Keratinocyte (primary cell): ENCODE measurements around the gene OPN5. TPM values are rescaled to one million over a fixed set of nuclear protein-coding genes. Genes with fewer than 3 reads are reported as not detected.

Source experiments
- DNase-seq: peaks from one replicate; pipeline ENCODE4 v3.0.0-alpha.2; 2011; ENCODE audit warnings: low read depth, missing footprints, low spot score
- FAIRE-seq: peaks from 2 replicates; lab custom pipeline; 2011; peaks lifted over from hg19 to GRCh38; lab: Jason Lieb, UNC
- H2AFZ ChIP-seq: 2 replicates; pipeline ENCODE4 v1.6.0; 2012; ENCODE audit warnings: low read length, control low read depth, inconsistent platforms; ENCODE audit not compliant: control insufficient read depth
- H3K27ac ChIP-seq: 2 replicates; pipeline ENCODE4 v1.5.1; 2011; ENCODE audit warnings: low read length; ENCODE audit not compliant: control insufficient read depth, insufficient read depth
- H3K27me3 ChIP-seq: 3 replicates; pipeline ENCODE4 v1.6.0; 2011; ENCODE audit warnings: low read length; ENCODE audit not compliant: control insufficient read depth, insufficient read depth; ENCODE audit errors: extremely low read depth
- H3K36me3 ChIP-seq, 2 experiments: 2 replicates in 1 of 2; 3 replicates in 1 of 2; pipeline ENCODE4 v1.5.1; 2011; ENCODE audit warnings: low read length in 2 of 2, mild to moderate bottlenecking in 1 of 2; ENCODE audit not compliant: control insufficient read depth in 2 of 2, insufficient read depth in 2 of 2; ENCODE audit errors: extremely low read depth in 1 of 2
- H3K4me1 ChIP-seq: 3 replicates; pipeline ENCODE4 v1.5.1; 2011; ENCODE audit warnings: low read length; ENCODE audit not compliant: control insufficient read depth, insufficient read depth; ENCODE audit errors: extremely low read depth
- H3K4me2 ChIP-seq: 3 replicates; pipeline ENCODE4 v1.6.0; 2011; ENCODE audit warnings: low read depth, low read length; ENCODE audit not compliant: control insufficient read depth, insufficient read depth; ENCODE audit errors: extremely low read depth
- H3K4me3 ChIP-seq, 3 experiments: fragments of 200-600 bp in 1 of 3; sonication (generic) in 1 of 3; 2 replicates in 2 of 3; 3 replicates in 1 of 3; pipeline ENCODE4 v1.5.1; 2011 to 2016; ENCODE audit warnings: low read length in 3 of 3, mild to moderate bottlenecking in 3 of 3, control low read depth in 2 of 3, inconsistent platforms in 1 of 3, low read depth in 1 of 3, mixed read lengths in 1 of 3, mixed run types in 1 of 3, moderate library complexity in 1 of 3; ENCODE audit not compliant: control insufficient read depth in 2 of 3, insufficient read depth in 2 of 3; ENCODE audit errors: extremely low read depth in 1 of 3
- H3K79me2 ChIP-seq: 2 replicates; pipeline ENCODE4 v1.6.0; 2012; ENCODE audit warnings: low read length; ENCODE audit not compliant: control insufficient read depth, insufficient read depth
- H3K9ac ChIP-seq: 3 replicates; pipeline ENCODE4 v1.6.0; 2011; ENCODE audit warnings: low read length; ENCODE audit not compliant: control insufficient read depth, insufficient read depth; ENCODE audit errors: extremely low read depth
- H3K9me1 ChIP-seq: 3 replicates; pipeline ENCODE4 v1.6.0; 2011; ENCODE audit warnings: low read length; ENCODE audit not compliant: control insufficient read depth, insufficient read depth; ENCODE audit errors: extremely low read depth
- H3K9me3 ChIP-seq: 2 replicates; pipeline ENCODE4 v1.5.1; 2012; ENCODE audit warnings: low read depth, low read length; ENCODE audit not compliant: control insufficient read depth
- H4K20me1 ChIP-seq: 3 replicates; pipeline ENCODE4 v1.6.0; 2011; ENCODE audit warnings: low read length; ENCODE audit not compliant: control insufficient read depth, insufficient read depth; ENCODE audit errors: extremely low read depth
- CTCF ChIP-seq, 3 experiments: IDR thresholded peaks in 1 of 3; conservative IDR thresholded peaks in 1 of 3; optimal IDR thresholded peaks in 1 of 3; 2 replicates in 2 of 3; 3 replicates in 1 of 3; pipeline versions ENCODE3 to v1.5.1; 2011; ENCODE audit warnings: low read length in 3 of 3, mild to moderate bottlenecking in 3 of 3, moderate library complexity in 2 of 3, control low read depth in 1 of 3, inconsistent platforms in 1 of 3; ENCODE audit not compliant: insufficient read depth in 2 of 3; ENCODE audit errors: extremely low read depth in 1 of 3
- EZH2 ChIP-seq: IDR thresholded peaks from one replicate; pipeline ENCODE4 v1.6.1; 2012; ENCODE audit warnings: inconsistent platforms, mild to moderate bottlenecking, low read length, moderate library complexity
- dilution Hi-C: fragments of 300-500 bp; cut with MboI; formaldehyde crosslinking; loops from one replicate; pipeline ENCODE4 v1.7.0; 2020; ENCODE audit warnings: low sequenced_read_pairs; ENCODE audit not compliant: extremely low pct_ligation_motif_present
- polyA plus RNA-seq, 5 experiments: library from polyadenylated mRNA; depleted of rRNA in 3 of 5; stranded (reverse) in 3 of 5; stranded (forward) in 1 of 5; unstranded in 1 of 5; fragments of >200 nt; gene quantifications; 1 replicate in 1 of 5; 2 replicates in 3 of 5; 3 replicates in 1 of 5; pipeline versions ENCODE4 v1.2.1 to v1.2.3, GENCODE V29; 2011 to 2012; ENCODE audit warnings: missing spikeins in 2 of 5, low read depth in 1 of 5, low replicate concordance in 1 of 5

Gene OPN5
- polyA plus RNA-seq, 1 donor (not counting 4 experiments of a cell fraction or from before 2014, with no cell fraction given) = not detected

- Histone ChIP-seq H3K9me3 (no peaks in the 10 kb centered on the region), H3K79me2 (no peaks in the 10 kb centered on the region), H3K4me3 (no peak overlapping the region), H2AFZ (no peak overlapping the region), H3K4me1 (no peaks in the 10 kb centered on the region), H3K27me3 (no peaks in the 10 kb centered on the region), H3K27ac (no peak overlapping the region), H3K9me1 (no peaks in the 10 kb centered on the region), H3K36me3 (no peaks in the 10 kb centered on the region), H3K4me2 (no peak overlapping the region), H3K9ac (no peak overlapping the region), H4K20me1 (no peaks in the 10 kb centered on the region)
- DNase-seq (no peak), FAIRE-seq (no peak)
- dilution Hi-C loops = no loop called here
- TF ChIP-seq EZH2 (no peak), CTCF (optimal IDR thresholded peaks at IDR 0.05 in 1 of 3, IDR thresholded peaks at IDR 0.05 in 1 of 3, conservative IDR thresholded peaks at IDR 0.05 in 1 of 3; ENCODE audit: extremely low read depth in 1 of 3, insufficient read depth in 2 of 3, low read length in 3 of 3) (no peak)
Measured at GRCh38 chr6:47769982-47770381, 11.8 kb upstream of the OPN5 start.

- no peak for FAIRE-seq
Measured at GRCh38 chr6:47772359-47772758, 9.5 kb upstream of the OPN5 start.

More at GRCh38 chr6:47772359-47772758, 9.5 kb upstream of the OPN5 start:
- Histone ChIP-seq H3K4me2 (no peak overlapping the region), H3K9ac (no peak overlapping the region), H3K9me3 (no peaks in the 10 kb centered on the region), H3K9me1 (no peaks in the 10 kb centered on the region), H3K27me3 (no peaks in the 10 kb centered on the region), H3K4me3 (no peak overlapping the region), H2AFZ (no peak overlapping the region), H3K4me1 (no peaks in the 10 kb centered on the region), H4K20me1 (no peaks in the 10 kb centered on the region), H3K27ac (no peak overlapping the region), H3K79me2 (no peaks in the 10 kb centered on the region), H3K36me3 (no peaks in the 10 kb centered on the region)
- dilution Hi-C loops = no loop called here
- TF ChIP-seq EZH2 = no peak
- no peak for TF ChIP-seq CTCF (optimal IDR thresholded peaks at IDR 0.05 in 1 of 3, IDR thresholded peaks at IDR 0.05 in 1 of 3, conservative IDR thresholded peaks at IDR 0.05 in 1 of 3; ENCODE audit: extremely low read depth in 1 of 3, insufficient read depth in 2 of 3, low read length in 3 of 3)
- DNase-seq = no peak
